Hepatocyte (in vitro differentiated cells): ENCODE results near the gene ALAD. TPM values are rescaled to one million over a fixed set of nuclear protein-coding genes. Genes with fewer than 3 reads are reported as not detected.
A peak's percentile ranks its signal among the peaks of the same experiment; 100 is the strongest.

Experiments
- DNase-seq: peaks from one replicate; pipeline ENCODE4 v3.0.0-alpha.2; 2016; ENCODE audit warnings: low spot score
- H2AFZ ChIP-seq: fragments of 200-600 bp; sonication (generic); 2 replicates; pipeline ENCODE4 v1.6.0; 2016; ENCODE audit warnings: antibody characterized with exemption, mild to moderate bottlenecking
- H3K27ac ChIP-seq: fragments of 200-600 bp; sonication (generic); 2 replicates; pipeline ENCODE4 v1.5.1; 2016; ENCODE audit warnings: mild to moderate bottlenecking
- H3K27me3 ChIP-seq: fragments of 200-600 bp; sonication (generic); 2 replicates; pipeline ENCODE4 v1.6.1; 2016
- H3K36me3 ChIP-seq: fragments of 200-600 bp; sonication (generic); replicated peaks from 2 replicates; pipeline ENCODE4 v1.5.1; 2016; ENCODE audit warnings: low read depth; ENCODE audit not compliant: insufficient read depth
- H3K4me1 ChIP-seq: fragments of 200-600 bp; sonication (generic); 2 replicates; pipeline ENCODE4 v1.5.1; 2016; ENCODE audit warnings: mild to moderate bottlenecking, moderate library complexity; ENCODE audit not compliant: insufficient read depth
- H3K4me2 ChIP-seq: fragments of 200-600 bp; sonication (generic); 2 replicates; pipeline ENCODE4 v1.6.0; 2016
- H3K4me3 ChIP-seq: fragments of 200-600 bp; sonication (generic); 2 replicates; pipeline ENCODE4 v1.5.1; 2016; ENCODE audit warnings: mild to moderate bottlenecking
- H3K79me2 ChIP-seq: fragments of 200-600 bp; sonication (generic); 2 replicates; pipeline ENCODE4 v1.6.0; 2017; ENCODE audit warnings: mild to moderate bottlenecking
- H3K9me2 ChIP-seq: fragments of 200-600 bp; sonication (generic); replicated peaks from 2 replicates; pipeline ENCODE4 v1.6.0; 2017; ENCODE audit warnings: mild to moderate bottlenecking; ENCODE audit not compliant: insufficient read depth
- H3K9me3 ChIP-seq: fragments of 200-600 bp; sonication (generic); 2 replicates; pipeline ENCODE4 v1.5.1; 2016; ENCODE audit warnings: low read depth, mild to moderate bottlenecking
- H4K20me1 ChIP-seq: fragments of 200-600 bp; sonication (generic); 2 replicates; pipeline ENCODE4 v1.6.0; 2016; ENCODE audit warnings: mild to moderate bottlenecking; ENCODE audit not compliant: insufficient read depth, poor library complexity, severe bottlenecking
- CTCF ChIP-seq: fragments of 200-600 bp; sonication (generic); IDR thresholded peaks from 2 replicates; pipeline ENCODE4 v1.5.1; 2016; ENCODE audit warnings: antibody characterized with exemption, mild to moderate bottlenecking; ENCODE audit not compliant: poor library complexity
- EZH2 ChIP-seq: fragments of 200-600 bp; sonication (generic); IDR thresholded peaks from 2 replicates; pipeline ENCODE4 v1.6.1; 2016; ENCODE audit warnings: antibody characterized with exemption, mild to moderate bottlenecking, borderline replicate concordance
- EZH2phosphoT487 ChIP-seq: fragments of 200-600 bp; sonication (generic); IDR thresholded peaks from one replicate; pipeline ENCODE4 v1.6.1; 2018; ENCODE audit warnings: antibody characterized with exemption, mild to moderate bottlenecking, low read depth, moderate library complexity; ENCODE audit not compliant: unreplicated experiment, severe bottlenecking
- WGBS: methylation state at CpG from one replicate; pipeline ENCODE4 v1.1.6; 2016; ENCODE audit warnings: low lambda C conversion rate; ENCODE audit errors: missing lambda C conversion rate; 5-methylcytosine and 5-hydroxymethylcytosine counted together
- polyA plus RNA-seq: library from polyadenylated mRNA; unstranded; fragments of >200 nt; fragmentation: Nextera tagmentation; extraction: Ambion mirVana; gene quantifications from 2 replicates; pipeline ENCODE4 v1.2.1, GENCODE V29; 2016
- total RNA-seq: library from RNA; depleted of rRNA; stranded (reverse); fragments of >200 nt; gene quantifications from 2 replicates; pipeline ENCODE4 v1.2.3, GENCODE V29; 2014

Gene ALAD
- total and polyA plus RNA-seq, 2 experiments from 2014 or later, result 27.8 to 43.8 TPM

DNA sequence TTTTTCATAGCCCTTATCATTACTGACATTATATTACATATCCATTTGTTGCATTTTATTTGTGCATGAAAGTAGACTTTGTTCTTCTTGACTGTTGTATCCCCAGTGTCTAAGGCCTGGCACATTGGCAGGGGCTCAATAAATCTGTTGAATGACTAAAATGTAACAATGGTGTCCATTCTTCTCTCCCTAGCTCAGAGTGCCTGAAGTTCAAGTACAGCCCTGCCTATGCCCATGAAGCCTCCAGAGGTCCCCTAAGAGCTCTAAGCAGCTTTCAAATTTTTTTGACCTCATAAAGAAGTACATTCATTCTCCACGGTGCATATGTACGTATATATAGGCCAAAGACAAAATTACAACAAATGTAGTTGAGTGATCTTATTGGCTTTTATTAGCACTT lies 55.9 kb downstream of the ALAD start:
- no peaks in the 10 kb centered on the region for H3K36me3 ChIP-seq
- H3K4me3 ChIP-seq, result no peak overlapping the region
- peaks cover 10% of the 10 kb centered on the region for H3K27me3 ChIP-seq
- no peaks in the 10 kb centered on the region for H4K20me1 ChIP-seq
- H3K4me2 ChIP-seq, result no peak overlapping the region
- TF ChIP-seq EZH2, result no peak
- TF ChIP-seq CTCF, result no peak
- no peak for TF ChIP-seq EZH2phosphoT487
- DNase-seq, result no peak
- H3K79me2 ChIP-seq, result no peaks in the 10 kb centered on the region
- H2AFZ ChIP-seq, result no peak overlapping the region
- H3K9me2 ChIP-seq, result no peaks in the 10 kb centered on the region
- peaks cover 8% of the 10 kb centered on the region for H3K4me1 ChIP-seq
- H3K27ac ChIP-seq, result no peak overlapping the region
- H3K9me3 ChIP-seq, result no peaks in the 10 kb centered on the region
- 77% methylated on average over 2 of the region's 2 CpGs for WGBS

GRCh38 chr9:113343732-113344231 lies 57.3 kb downstream of the ALAD start:
- H2AFZ ChIP-seq, result no peak overlapping the region
- H3K79me2 ChIP-seq, result no peaks in the 10 kb centered on the region
- no peaks in the 10 kb centered on the region for H3K36me3 ChIP-seq
- 65% methylated on average over 1 of the region's 1 CpG for WGBS
- peak; percentile 84 for DNase-seq
- no peak for TF ChIP-seq EZH2
- TF ChIP-seq CTCF, result no peak
- no peak for TF ChIP-seq EZH2phosphoT487
- no peaks in the 10 kb centered on the region for H3K9me3 ChIP-seq
- peaks cover under 1% of the 10 kb centered on the region for H3K4me1 ChIP-seq
- H3K4me3 ChIP-seq, result no peak overlapping the region
- H3K27me3 ChIP-seq, result no peaks in the 10 kb centered on the region
- H3K9me2 ChIP-seq, result no peaks in the 10 kb centered on the region
- H4K20me1 ChIP-seq, result no peaks in the 10 kb centered on the region
- no peak overlapping the region for H3K4me2 ChIP-seq
- peak overlapping the region; percentile 87 for H3K27ac ChIP-seq

DNA sequence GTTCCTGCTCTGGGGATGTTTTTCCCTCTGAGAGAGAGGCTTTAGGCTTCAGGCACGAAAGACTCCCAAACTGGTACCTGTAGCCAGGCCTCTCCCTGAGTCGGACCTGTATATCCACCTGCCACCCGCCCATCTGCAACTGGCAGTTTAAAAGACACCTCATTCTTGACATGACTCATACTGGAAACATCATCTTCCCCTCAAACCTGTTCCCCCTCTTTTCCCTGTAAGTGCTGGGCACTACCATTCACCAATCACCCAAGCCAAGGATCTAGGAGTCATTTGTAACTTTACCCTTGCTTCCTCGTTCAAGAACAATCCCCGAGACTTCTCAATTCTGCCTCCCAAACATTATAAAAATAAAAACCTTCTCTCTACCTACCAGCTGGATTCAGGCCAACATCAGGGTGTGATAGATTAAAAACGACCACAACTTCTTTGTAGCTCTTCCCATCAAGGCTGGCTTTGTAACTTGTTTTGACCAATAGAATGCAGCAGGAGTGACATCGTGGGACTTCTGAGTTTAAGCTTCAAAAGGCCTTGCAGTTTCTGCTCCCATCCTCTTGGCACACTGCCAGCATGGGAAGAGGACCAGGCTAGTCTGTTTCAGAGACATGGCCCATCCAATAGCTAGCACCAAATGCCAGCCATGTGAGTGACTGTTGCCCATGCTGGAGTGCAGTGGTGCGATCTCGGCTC lies 59.2 kb downstream of the ALAD start:
- peak overlapping the region; percentile 36 for H3K27ac ChIP-seq
- H3K79me2 ChIP-seq, result no peaks in the 10 kb centered on the region
- no peaks in the 10 kb centered on the region for H3K9me2 ChIP-seq
- no peaks in the 10 kb centered on the region for H4K20me1 ChIP-seq
- H3K4me1 ChIP-seq, result no peaks in the 10 kb centered on the region
- 77% methylated on average over 9 of the region's 9 CpGs for WGBS
- no peaks in the 10 kb centered on the region for H3K36me3 ChIP-seq
- no peak overlapping the region for H3K4me3 ChIP-seq
- no peak overlapping the region for H3K4me2 ChIP-seq
- no peaks in the 10 kb centered on the region for H3K27me3 ChIP-seq
- no peak overlapping the region for H2AFZ ChIP-seq
- TF ChIP-seq CTCF, result no peak
- no peak for TF ChIP-seq EZH2
- no peak for TF ChIP-seq EZH2phosphoT487
- no peaks in the 10 kb centered on the region for H3K9me3 ChIP-seq
- DNase-seq, result peak; percentile 16
